ENCODE results near the gene TET1.
"Not testable (repeated sequence)": the region's sequence is repeated elsewhere in the genome, so short reads cannot be mapped to it uniquely, and the experiment has no call there.

Gene TET1

DNA sequence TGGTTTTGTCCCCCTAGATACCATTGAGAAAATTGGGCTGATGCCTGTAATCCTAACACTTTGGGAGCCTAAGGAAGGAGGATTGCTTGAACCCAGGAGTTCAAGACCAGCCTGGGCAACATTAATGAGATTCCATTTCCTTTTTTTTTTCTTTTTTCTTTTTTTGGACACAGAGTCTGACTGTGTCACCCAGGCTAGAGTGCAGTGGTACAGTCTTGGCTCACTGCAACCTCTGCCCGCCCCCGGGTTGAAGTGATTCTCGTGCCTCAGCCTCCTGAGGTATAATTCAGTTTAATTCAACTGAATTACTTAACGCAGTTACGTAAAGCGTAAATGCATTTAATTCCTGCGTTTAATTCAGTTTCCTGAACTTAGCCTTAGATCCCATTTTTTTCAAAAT, 174.2 kb downstream of the TET1 start:
- no peak for DNase-seq (ENCODE audit: low read depth)
- H3K4me3 ChIP-seq (ENCODE audit: low read depth, low read length), result no peak overlapping the region
- TF ChIP-seq, protein P1, sequence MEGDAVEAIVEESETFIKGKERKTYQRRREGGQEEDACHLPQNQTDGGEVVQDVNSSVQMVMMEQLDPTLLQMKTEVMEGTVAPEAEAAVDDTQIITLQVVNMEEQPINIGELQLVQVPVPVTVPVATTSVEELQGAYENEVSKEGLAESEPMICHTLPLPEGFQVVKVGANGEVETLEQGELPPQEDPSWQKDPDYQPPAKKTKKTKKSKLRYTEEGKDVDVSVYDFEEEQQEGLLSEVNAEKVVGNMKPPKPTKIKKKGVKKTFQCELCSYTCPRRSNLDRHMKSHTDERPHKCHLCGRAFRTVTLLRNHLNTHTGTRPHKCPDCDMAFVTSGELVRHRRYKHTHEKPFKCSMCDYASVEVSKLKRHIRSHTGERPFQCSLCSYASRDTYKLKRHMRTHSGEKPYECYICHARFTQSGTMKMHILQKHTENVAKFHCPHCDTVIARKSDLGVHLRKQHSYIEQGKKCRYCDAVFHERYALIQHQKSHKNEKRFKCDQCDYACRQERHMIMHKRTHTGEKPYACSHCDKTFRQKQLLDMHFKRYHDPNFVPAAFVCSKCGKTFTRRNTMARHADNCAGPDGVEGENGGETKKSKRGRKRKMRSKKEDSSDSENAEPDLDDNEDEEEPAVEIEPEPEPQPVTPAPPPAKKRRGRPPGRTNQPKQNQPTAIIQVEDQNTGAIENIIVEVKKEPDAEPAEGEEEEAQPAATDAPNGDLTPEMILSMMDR (IDR thresholded peaks at IDR 0.05; ENCODE audit: control insufficient read depth, extremely low read depth, insufficient read depth), result no peak

DNA sequence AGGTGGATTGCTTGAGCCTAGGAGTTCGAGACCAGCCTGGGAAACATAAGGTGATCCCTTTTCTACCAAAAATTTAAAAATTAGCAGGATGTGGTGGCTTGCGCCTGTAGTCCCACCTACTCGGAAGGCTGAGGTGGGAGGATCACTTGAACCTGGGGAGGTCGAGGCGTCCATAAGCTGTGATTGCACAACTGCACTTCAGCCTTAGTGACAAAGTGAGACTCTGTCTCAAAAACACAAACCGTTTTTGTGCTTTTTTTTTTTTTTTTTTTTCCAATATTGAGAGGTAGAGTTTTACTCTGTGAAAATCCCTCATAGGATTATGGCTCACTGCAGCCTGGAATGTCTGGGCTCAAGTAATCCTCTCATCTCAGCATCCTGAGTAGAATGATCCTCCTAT, 175.0 kb downstream of the TET1 start:
- TF ChIP-seq, protein P1 (IDR thresholded peaks at IDR 0.05; ENCODE audit: control insufficient read depth, extremely low read depth, insufficient read depth), result no peak
- DNase-seq (ENCODE audit: low read depth), result no peak
- no peak overlapping the region for H3K4me3 ChIP-seq (ENCODE audit: low read depth, low read length)

DNA sequence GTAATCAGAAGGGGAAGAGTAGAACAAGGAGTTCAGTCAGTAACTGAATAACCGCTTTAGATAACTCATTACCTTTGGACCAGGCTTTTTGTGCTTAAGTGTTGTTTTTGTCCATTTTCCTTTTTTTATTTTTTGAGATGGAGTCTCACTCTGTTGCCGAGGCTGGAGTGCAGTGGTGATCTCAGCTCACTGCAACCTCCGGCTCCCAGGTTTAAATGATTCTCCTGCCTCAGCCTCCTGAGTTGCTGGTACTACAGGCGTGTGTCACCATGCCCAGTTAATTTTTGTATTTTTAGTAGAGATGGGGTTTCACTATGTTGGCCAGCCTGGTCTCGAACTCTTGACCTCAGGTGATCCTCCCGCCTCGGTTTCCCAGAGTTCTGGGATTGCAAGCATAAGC, 175.6 kb downstream of the TET1 start:
- DNase-seq (ENCODE audit: low read depth), result not testable (repeated sequence)

DNA sequence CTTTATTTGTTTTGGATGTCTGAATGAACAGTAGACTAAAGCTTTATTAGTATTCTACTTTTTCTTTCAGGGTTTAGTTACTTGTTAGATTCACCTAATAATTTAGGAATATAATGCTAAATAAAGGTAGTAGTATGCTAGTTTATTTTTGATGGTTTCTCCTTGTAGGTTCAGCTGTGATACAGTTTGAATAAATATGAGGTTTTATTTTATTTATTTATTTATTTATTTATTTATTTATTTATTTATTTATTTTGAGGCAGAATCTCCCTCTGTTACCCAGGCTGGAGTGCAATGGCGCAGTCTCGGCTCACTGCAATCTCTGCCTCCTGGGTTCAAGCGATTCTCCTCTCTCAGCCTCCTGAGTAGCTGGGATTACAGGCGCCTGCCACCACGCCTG, 180.5 kb downstream of the TET1 start:
- not testable (repeated sequence) for DNase-seq (ENCODE audit: low read depth); H3K4me3 ChIP-seq (ENCODE audit: low read depth, low read length)

More for the DNA sequence above, 175.6 kb downstream of the TET1 start:
- not testable (repeated sequence) for H3K4me3 ChIP-seq (ENCODE audit: low read depth, low read length)

DNA sequence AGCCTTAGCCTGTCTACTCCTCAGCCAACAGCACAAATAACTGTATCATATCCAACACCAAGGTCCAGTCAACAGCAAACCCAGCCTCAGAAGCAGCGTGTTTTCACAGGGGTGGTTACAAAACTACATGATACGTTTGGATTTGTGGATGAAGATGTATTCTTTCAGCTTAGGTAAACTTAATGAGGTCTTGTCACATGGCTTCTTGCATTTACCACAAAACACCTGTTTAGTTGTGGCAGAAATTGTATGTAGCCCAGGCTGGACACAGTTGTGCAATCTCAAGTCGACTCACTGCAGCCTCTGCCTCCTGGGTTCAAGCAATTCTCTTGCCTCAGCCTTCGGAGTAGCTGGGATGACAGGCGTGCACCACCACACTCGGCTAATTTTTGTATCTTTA, 182.3 kb downstream of the TET1 start:
- H3K4me3 ChIP-seq (ENCODE audit: low read depth, low read length), result no peak overlapping the region
- DNase-seq (ENCODE audit: low read depth), result no peak
- TF ChIP-seq, protein P1 (IDR thresholded peaks at IDR 0.05; ENCODE audit: control insufficient read depth, extremely low read depth, insufficient read depth), result no peak
